CD14-positive monocyte (primary cell): ENCODE results near the gene SYNPO2. TPM values are rescaled to one million over a fixed set of nuclear protein-coding genes. Genes with fewer than 3 reads are reported as not detected.
A peak's percentile ranks its signal among the peaks of the same experiment; 100 is the strongest.

ENCODE experiments used
- DNase-seq, 3 donors: peaks; one replicate each; pipeline ENCODE4 v3.0.0-alpha.2; 2011 to 2022
- H2AFZ ChIP-seq: 2 replicates; pipeline ENCODE4 v1.6.0; 2012; ENCODE audit warnings: mild to moderate bottlenecking, low read depth, low read length, inconsistent platforms; ENCODE audit not compliant: insufficient read depth, poor library complexity, severe bottlenecking
- H3K27ac ChIP-seq, 2 donors: 1 replicate in 1 of 2; 2 replicates in 1 of 2; pipeline ENCODE4 v1.5.1; 2012 to 2013; ENCODE audit warnings: low read length in 2 of 2, control low read depth in 1 of 2, inconsistent platforms in 1 of 2, low read depth in 1 of 2, mild to moderate bottlenecking in 1 of 2
- H3K27me3 ChIP-seq, 2 donors: one replicate each; pipeline versions ENCODE4 v1.6.0 to v1.6.1; 2011 to 2013; ENCODE audit warnings: low read length in 2 of 2; ENCODE audit not compliant: control insufficient read depth in 2 of 2, insufficient read depth in 2 of 2
- H3K36me3 ChIP-seq, 2 donors: replicated peaks in 1 of 2; 1 replicate in 1 of 2; 2 replicates in 1 of 2; pipeline versions ENCODE4 v1.5.1 to v1.6.1; 2012 to 2013; ENCODE audit warnings: low read length in 2 of 2, control low read depth in 1 of 2, inconsistent platforms in 1 of 2, mild to moderate bottlenecking in 1 of 2; ENCODE audit not compliant: insufficient read depth in 2 of 2, control insufficient read depth in 1 of 2
- H3K4me1 ChIP-seq, 2 donors: 1 replicate in 1 of 2; 2 replicates in 1 of 2; pipeline versions ENCODE4 v1.5.1 to v1.6.1; 2012 to 2013; ENCODE audit warnings: low read length in 2 of 2, control low read depth in 1 of 2, inconsistent platforms in 1 of 2, mild to moderate bottlenecking in 1 of 2, moderate library complexity in 1 of 2; ENCODE audit not compliant: insufficient read depth in 2 of 2, control insufficient read depth in 1 of 2
- H3K4me2 ChIP-seq: replicated peaks from 2 replicates; pipeline ENCODE3; 2012; ENCODE audit warnings: low read length, moderate library complexity, mild to moderate bottlenecking; ENCODE audit not compliant: poor library complexity, severe bottlenecking; ENCODE audit errors: extremely low read depth
- H3K4me3 ChIP-seq, 3 experiments: fragments of 200-600 bp in 1 of 3; sonication (generic) in 1 of 3; replicated peaks in 1 of 3; 1 replicate in 2 of 3; 2 replicates in 1 of 3; pipeline ENCODE4 v1.5.1; 2011 to 2013; ENCODE audit warnings: low read length in 3 of 3, mild to moderate bottlenecking in 3 of 3, control low read depth in 2 of 3, low read depth in 2 of 3, inconsistent platforms in 1 of 3, moderate library complexity in 1 of 3
- H3K79me2 ChIP-seq: 2 replicates; pipeline ENCODE4 v1.6.0; 2012; ENCODE audit warnings: mild to moderate bottlenecking, control low read depth, inconsistent platforms, low read length, moderate library complexity; ENCODE audit not compliant: insufficient read depth
- H3K9ac ChIP-seq: 2 replicates; pipeline ENCODE4 v1.6.0; 2017; ENCODE audit warnings: low read length, mild to moderate bottlenecking; ENCODE audit not compliant: insufficient read depth, poor library complexity, severe bottlenecking
- H3K9me3 ChIP-seq, 2 donors: replicated peaks in 1 of 2; 1 replicate in 1 of 2; 2 replicates in 1 of 2; pipeline versions ENCODE4 v1.5.1 to v1.6.1; 2012 to 2013; ENCODE audit warnings: low read length in 2 of 2, control low read depth in 1 of 2; ENCODE audit not compliant: control insufficient read depth in 1 of 2, insufficient read depth in 1 of 2
- H4K20me1 ChIP-seq: 2 replicates; pipeline ENCODE4 v1.6.0; 2012; ENCODE audit warnings: mild to moderate bottlenecking, low read length, control low read depth, moderate library complexity; ENCODE audit not compliant: insufficient read depth
- H3K27ac Mint-ChIP-seq, 7 donors: one replicate each; pipeline ENCODE4 v1.8.0; 2020; ENCODE audit warnings: mild to moderate bottlenecking in 7 of 7, mixed read lengths in 7 of 7, moderate library complexity in 6 of 7, inconsistent platforms in 2 of 7
- H3K27me3 Mint-ChIP-seq, 3 donors: one replicate each; pipeline ENCODE4 v1.8.0; 2021 to 2022; ENCODE audit warnings: low read depth in 3 of 3, mild to moderate bottlenecking in 3 of 3, mixed read lengths in 3 of 3, moderate library complexity in 3 of 3, inconsistent platforms in 1 of 3
- H3K36me3 Mint-ChIP-seq, 2 donors: one replicate each; pipeline ENCODE4 v1.8.0; 2020; ENCODE audit warnings: mixed read lengths in 2 of 2, inconsistent platforms in 1 of 2, mild to moderate bottlenecking in 1 of 2
- H3K4me1 Mint-ChIP-seq: one replicate; pipeline ENCODE4 v1.8.0; 2020; ENCODE audit warnings: mild to moderate bottlenecking, mixed read lengths
- H3K4me3 Mint-ChIP-seq, 2 donors: one replicate each; pipeline ENCODE4 v1.8.0; 2020; ENCODE audit warnings: mild to moderate bottlenecking in 2 of 2, mixed read lengths in 2 of 2, moderate library complexity in 1 of 2
- H3K9me3 Mint-ChIP-seq, 7 donors: one replicate each; pipeline ENCODE4 v1.8.0; 2020 to 2022; ENCODE audit warnings: mixed read lengths in 7 of 7, mild to moderate bottlenecking in 6 of 7, moderate library complexity in 6 of 7, inconsistent platforms in 2 of 7
- CTCF ChIP-seq: fragments of 200-600 bp; IDR thresholded peaks from one replicate; pipeline ENCODE4 v1.8.0; 2022; ENCODE audit warnings: antibody characterized with exemption, mild to moderate bottlenecking
- WGBS: methylation state at CpG from one replicate; pipeline ENCODE4 v1.1.5; 2013; ENCODE audit warnings: missing lambda C conversion rate; ENCODE audit not compliant: insufficient coverage; 5-methylcytosine and 5-hydroxymethylcytosine counted together
- intact Hi-C, 2 donors: fragments of 100-400 bp; cut with micrococcal nuclease; formaldehyde crosslinking; loops; one replicate each; pipeline versions ENCODE4 v1.15.0 to v1.15.1; 2023
- polyA plus RNA-seq, 3 donors: library from polyadenylated mRNA; depleted of rRNA in 1 of 3; unstranded in 2 of 3; stranded (reverse) in 1 of 3; fragments of 300-500 nt in 2 of 3; fragments of >200 nt in 1 of 3; fragmentation: Illumina TruSeq in 2 of 3; gene quantifications; 1 replicate in 2 of 3; 2 replicates in 1 of 3; pipeline ENCODE4 v1.2.3, GENCODE V29; 2012 to 2021

SYNPO2 gene
- polyA plus RNA-seq, 3 donors, result 0.04 TPM; not detected in 2

- no CpG with 5 or more reads among the region's 5 CpGs for WGBS
- H3K4me2 ChIP-seq, result no peak overlapping the region
- no peaks in the 10 kb centered on the region for H3K9me3 ChIP-seq
- intact Hi-C loops, result no loop called here
- Mint-ChIP-seq H3K27me3 (peaks cover 0 to 1% (median 0%) of the 10 kb centered on the region in 3 donors), H3K4me3 (no peak overlapping the region), H3K36me3 (no peaks in the 10 kb centered on the region), H3K9me3 (no peaks in the 10 kb centered on the region), H3K4me1 (no peaks in the 10 kb centered on the region), H3K27ac (no peak overlapping the region)
- H3K9ac ChIP-seq, result no peak overlapping the region
- H3K4me3 ChIP-seq, result no peak overlapping the region
- H3K27me3 ChIP-seq, result no peaks in the 10 kb centered on the region
- H4K20me1 ChIP-seq, result no peaks in the 10 kb centered on the region
- no peak overlapping the region for H3K27ac ChIP-seq
- H3K79me2 ChIP-seq, result no peaks in the 10 kb centered on the region
- TF ChIP-seq CTCF, result no peak
- no peaks in the 10 kb centered on the region for H3K4me1 ChIP-seq
- H3K36me3 ChIP-seq, result no peaks in the 10 kb centered on the region
- DNase-seq, result no peak
- H2AFZ ChIP-seq, result no peak overlapping the region
Observed at GRCh38 chr4:119087656-119088055, 199.0 kb downstream of the SYNPO2 start.

- Histone ChIP-seq H2AFZ (no peak overlapping the region), H3K79me2 (no peaks in the 10 kb centered on the region), H4K20me1 (no peaks in the 10 kb centered on the region), H3K27me3 (no peaks in the 10 kb centered on the region), H3K27ac (no peak overlapping the region), H3K9ac (no peak overlapping the region), H3K36me3 (no peaks in the 10 kb centered on the region), H3K4me2 (no peak overlapping the region), H3K4me3 (no peak overlapping the region), H3K9me3 (no peaks in the 10 kb centered on the region), H3K4me1 (no peaks in the 10 kb centered on the region)
- intact Hi-C loops, result no loop called here
- Mint-ChIP-seq H3K4me3 (no peak overlapping the region), H3K27me3 (peaks cover 1 to 3% (median 1%) of the 10 kb centered on the region in 3 donors), H3K9me3 (no peaks in the 10 kb centered on the region), H3K36me3 (no peaks in the 10 kb centered on the region), H3K27ac (peak overlapping the region in 1 of 7 donors; percentile 46), H3K4me1 (no peaks in the 10 kb centered on the region)
- DNase-seq, result no peak
- WGBS, result no CpG with 5 or more reads among the region's 5 CpGs
- no peak for TF ChIP-seq CTCF
Observed at GRCh38 chr4:119093042-119093827, 204.6 kb downstream of the SYNPO2 start.
